K562 (cell line): ENCODE measurements around the gene CYB5B. TPM values are rescaled to one million over a fixed set of nuclear protein-coding genes. Genes with fewer than 3 reads are reported as not detected.
A peak's percentile ranks its signal among the peaks of the same experiment; 100 is the strongest.

Experiments
- ARID1B ChIP-seq: fragments of 450-650 bp; IDR thresholded peaks from 2 replicates; pipeline ENCODE4 v1.6.1; 2016; ENCODE audit warnings: antibody characterized with exemption, mild to moderate bottlenecking, inconsistent platforms
- ASH1L ChIP-seq: fragments of 450-650 bp; IDR thresholded peaks from 2 replicates; pipeline ENCODE4 v1.6.1; 2018; ENCODE audit warnings: borderline replicate concordance, mild to moderate bottlenecking, low read depth; ENCODE audit not compliant: partially characterized antibody
- ATF1 ChIP-seq, 2 experiments: fragments of 450-650 bp in 1 of 2; IDR thresholded peaks; 2 replicates each; pipeline ENCODE4 v1.6.1; 2016; ENCODE audit warnings: missing compliant biosample characterization in 1 of 2, missing genetic modification characterization in 1 of 2
- ATF7 ChIP-seq: fragments of 450-650 bp; IDR thresholded peaks from 2 replicates; pipeline ENCODE4 v1.7.1; 2014; ENCODE audit warnings: mild to moderate bottlenecking, moderate library complexity
- C11orf30 ChIP-seq: fragments of 450-650 bp; IDR thresholded peaks from 2 replicates; pipeline ENCODE4 v1.6.1; 2016; ENCODE audit warnings: low read depth, mild to moderate bottlenecking
- CEBPG ChIP-seq, 3 experiments: fragments of 200-800 bp in 1 of 3; sonication (Bioruptor generic) in 1 of 3; sonication (generic) in 1 of 3; formaldehyde crosslinking in 1 of 3; IDR thresholded peaks in 2 of 3; conservative IDR thresholded peaks in 1 of 3; 2 replicates each; pipeline versions ENCODE4 v1.6.1 to v1.8.0; 2016 to 2022; ENCODE audit warnings: missing compliant biosample characterization in 2 of 3, missing genetic modification characterization in 2 of 3, mild to moderate bottlenecking in 1 of 3, missing genetic modification reagents in 1 of 3
- CREB3L1 ChIP-seq: fragments of 450-650 bp; IDR thresholded peaks from 2 replicates; pipeline ENCODE4 v1.6.1; 2014; ENCODE audit warnings: low read depth, mild to moderate bottlenecking, moderate library complexity, borderline replicate concordance
- DEAF1 ChIP-seq: fragments of 450-650 bp; formaldehyde crosslinking; IDR thresholded peaks from 2 replicates; pipeline ENCODE4 v1.4.0; 2020; ENCODE audit warnings: mild to moderate bottlenecking, moderate library complexity
- E4F1 ChIP-seq: fragments of 250-450 bp; sonication (Bioruptor Pico); IDR thresholded peaks from 2 replicates; pipeline ENCODE4 v1.5.0; 2021; ENCODE audit warnings: mild to moderate bottlenecking, borderline replicate concordance
- ETS2 ChIP-seq: IDR thresholded peaks from 2 replicates; pipeline ENCODE4 v1.6.1; 2016; ENCODE audit warnings: borderline replicate concordance, missing genetic modification characterization, mild to moderate bottlenecking, moderate library complexity, missing compliant biosample characterization; ENCODE audit not compliant: poor library complexity, severe bottlenecking
- EZH2 ChIP-seq: IDR thresholded peaks from 2 replicates; pipeline ENCODE4 v1.6.1; 2012; ENCODE audit warnings: low read depth, mild to moderate bottlenecking, inconsistent platforms, low read length, borderline replicate concordance
- FOSL1 ChIP-seq: fragments of 200-800 bp; sonication (Bioruptor generic); conservative IDR thresholded peaks from 2 replicates; pipeline ENCODE4 v1.6.1; 2016; ENCODE audit warnings: missing genetic modification characterization, missing compliant biosample characterization
- FOXJ2 ChIP-seq: fragments of 200-800 bp; sonication (Bioruptor generic); IDR thresholded peaks from 2 replicates; pipeline ENCODE4 v1.6.1; 2016; ENCODE audit warnings: missing genetic modification characterization, missing compliant biosample characterization
- IRF2 ChIP-seq: sonication (generic); formaldehyde crosslinking; IDR thresholded peaks from 2 replicates; pipeline ENCODE4 v1.8.1; 2022; ENCODE audit warnings: mild to moderate bottlenecking, missing genetic modification reagents
- MEIS2 ChIP-seq: fragments of 450-650 bp; IDR thresholded peaks from 2 replicates; pipeline ENCODE4 v1.6.1; 2014; ENCODE audit warnings: mild to moderate bottlenecking; ENCODE audit not compliant: partially characterized antibody
- NCOR1 ChIP-seq: fragments of 450-650 bp; IDR thresholded peaks from 2 replicates; pipeline ENCODE4 v1.6.1; 2016; ENCODE audit warnings: mild to moderate bottlenecking, moderate library complexity
- NUFIP1 ChIP-seq: fragments of 450-650 bp; IDR thresholded peaks from 2 replicates; pipeline ENCODE4 v1.6.1; 2018; ENCODE audit not compliant: partially characterized antibody
- SMARCA4 ChIP-seq: fragments of 450-650 bp; IDR thresholded peaks from 2 replicates; pipeline ENCODE4 v1.6.1; 2016
- SOX6 ChIP-seq: fragments of 450-650 bp; IDR thresholded peaks from 2 replicates; pipeline ENCODE4 v1.6.1; 2014; ENCODE audit warnings: mild to moderate bottlenecking
- TAF7 ChIP-seq: fragments of 450-650 bp; IDR thresholded peaks from 2 replicates; pipeline ENCODE4 v1.6.1; 2016; ENCODE audit warnings: missing genetic modification characterization, missing compliant biosample characterization
- ZNF3 ChIP-seq: fragments of 250-450 bp; sonication (Bioruptor Pico); IDR thresholded peaks from 2 replicates; pipeline ENCODE4 v1.5.0; 2021; ENCODE audit warnings: mild to moderate bottlenecking, moderate library complexity
- polyA plus RNA-seq, 8 experiments: library from polyadenylated mRNA; depleted of rRNA in 4 of 8; stranded (reverse) in 5 of 8; unstranded in 3 of 8; fragments of >200 nt; fragmentation: Nextera tagmentation in 2 of 8; fragmentation: Illumina TruSeq in 1 of 8; extraction: Ambion mirVana in 2 of 8; extraction: Trizol in 1 of 8; gene quantifications; 2 replicates each; pipeline versions ENCODE4 v1.2.1 to v1.2.3, GENCODE V29; 2011 to 2014; ENCODE audit warnings: inconsistent platforms in 1 of 8, missing spikeins in 1 of 8
- total RNA-seq, 7 experiments: library from RNA; depleted of rRNA in 6 of 7; stranded (reverse); fragments of >200 nt in 6 of 7; fragmentation: Illumina TruSeq in 2 of 7; extraction: Trizol in 2 of 7; gene quantifications; 2 replicates each; pipeline versions ENCODE4 v1.2.1 to v1.2.3, GENCODE V29; 2011 to 2021; ENCODE audit warnings: low replicate concordance in 1 of 7

CYB5B gene
- total and polyA plus RNA-seq, 9 of the 15 experiments (the other 6 are each of a cell fraction or from before 2014, with no cell fraction given), result 29.9 to 274 (median 136) TPM

- TF ChIP-seq FOXJ2 (tag) (0 out of 2 replicates have a peak, but pooled peaks have one; percentile 17), ATF7 (peak; percentile 92), NUFIP1 (no peak), E4F1 (CRISPR knock-in tag) (peak; percentile 30; the same call in 1 of the 2 replicates), EZH2 (no peak), ATF1 (CRISPR knock-in tag; IDR thresholded peaks at IDR 0.05) (no peak), ATF1 (tag; IDR thresholded peaks at IDR 0.05) (peak; percentile 95), ETS2 (no peak), ARID1B (peak; percentile 20; the same call in 1 of the 2 replicates), ZNF3 (no peak), TAF7 (tag) (no peak), NCOR1 (no peak), ASH1L (no peak), CEBPG (CRISPR knock-in tag; IDR thresholded peaks at IDR 0.05) (peak; percentile 82), CEBPG (tag; conservative IDR thresholded peaks at IDR 0.05 in 1 of 2, IDR thresholded peaks at IDR 0.05 in 1 of 2) (peak; percentile 93 to 94), SOX6 (peak; percentile 28; the same call in 1 of the 2 replicates), FOSL1 (0 out of 2 replicates have a peak, but pooled peaks have one; percentile 32), DEAF1 (CRISPR knock-in tag) (peak; percentile 58), SMARCA4 (peak; percentile 37; the same call in 1 of the 2 replicates), CREB3L1 (no peak), MEIS2 (peak; percentile 46), C11orf30 (peak; percentile 96), IRF2 (no peak)
These were observed 28.0 kb upstream of the CYB5B start (continued) for GRCh38 chr16:69396187-69397061.
